GM20431 (cell line): ENCODE data around the gene CEP85L.

Experiments
- in situ Hi-C: fragments of 300-500 bp; cut with MseI, MboI; formaldehyde crosslinking; loops from one replicate; pipeline ENCODE4 v1.15.0; 2020; ENCODE audit warnings: low sequenced_read_pairs; ENCODE audit not compliant: unreplicated experiment

Gene CEP85L

GRCh38 chr6:118511930-118512715 lies 139.3 kb downstream of the CEP85L start:
- in situ Hi-C loops: no loop called here

- in situ Hi-C loops: no loop called here
Observed at GRCh38 chr6:118509009-118509617, 142.3 kb downstream of the CEP85L start.

GRCh38 chr6:118507636-118508035 lies 143.8 kb downstream of the CEP85L start:
- in situ Hi-C loops: no loop called here

- in situ Hi-C loops: no loop called here
Observed at GRCh38 chr6:118506071-118506638, 145.2 kb downstream of the CEP85L start.

- in situ Hi-C loops: no loop called here
Observed at GRCh38 chr6:118505656-118506055, 145.7 kb downstream of the CEP85L start.

GRCh38 chr6:118504611-118505010 lies 146.8 kb downstream of the CEP85L start:
- in situ Hi-C loops: no loop called here

- in situ Hi-C loops: no loop called here
Observed at GRCh38 chr6:118502169-118502568, 149.2 kb downstream of the CEP85L start.

GRCh38 chr6:118501765-118502164 lies 149.6 kb downstream of the CEP85L start:
- in situ Hi-C loops: no loop called here

GRCh38 chr6:118501099-118501498 lies 150.3 kb downstream of the CEP85L start:
- in situ Hi-C loops: no loop called here

- in situ Hi-C loops: no loop called here
Observed at GRCh38 chr6:118500130-118501015, 151.0 kb downstream of the CEP85L start.

GRCh38 chr6:118495485-118496280 lies 155.7 kb downstream of the CEP85L start:
- in situ Hi-C loops: no loop called here

GRCh38 chr6:118494091-118494490 lies 157.3 kb downstream of the CEP85L start:
- in situ Hi-C loops: no loop called here

GRCh38 chr6:118489990-118490389 lies 161.4 kb downstream of the CEP85L start:
- in situ Hi-C loops: no loop called here

- in situ Hi-C loops: no loop called here
Observed at GRCh38 chr6:118488631-118489030, 162.8 kb downstream of the CEP85L start.

GRCh38 chr6:118485601-118486550 lies 165.5 kb downstream of the CEP85L start:
- in situ Hi-C loops: no loop called here

GRCh38 chr6:118476551-118476950 lies 174.8 kb downstream of the CEP85L start:
- in situ Hi-C loops: no loop called here

GRCh38 chr6:118473266-118473665 lies 178.1 kb downstream of the CEP85L start:
- in situ Hi-C loops: no loop called here

GRCh38 chr6:118469468-118469867 lies 181.9 kb downstream of the CEP85L start:
- in situ Hi-C loops: no loop called here
